GM08714 (cell line): ENCODE measurements around the gene LTBP4.

Experiments
- H3K4me3 ChIP-seq: fragments of 200-500 bp; sonication (Bioruptor generic); 2 replicates; pipeline ENCODE4 v1.5.1; 2014; ENCODE audit warnings: mild to moderate bottlenecking, low read length, inconsistent platforms
- ZNF274 ChIP-seq: IDR thresholded peaks from 2 replicates; pipeline ENCODE4 v1.6.1; 2012; ENCODE audit warnings: mild to moderate bottlenecking, low read depth, low read length

Gene LTBP4

DNA sequence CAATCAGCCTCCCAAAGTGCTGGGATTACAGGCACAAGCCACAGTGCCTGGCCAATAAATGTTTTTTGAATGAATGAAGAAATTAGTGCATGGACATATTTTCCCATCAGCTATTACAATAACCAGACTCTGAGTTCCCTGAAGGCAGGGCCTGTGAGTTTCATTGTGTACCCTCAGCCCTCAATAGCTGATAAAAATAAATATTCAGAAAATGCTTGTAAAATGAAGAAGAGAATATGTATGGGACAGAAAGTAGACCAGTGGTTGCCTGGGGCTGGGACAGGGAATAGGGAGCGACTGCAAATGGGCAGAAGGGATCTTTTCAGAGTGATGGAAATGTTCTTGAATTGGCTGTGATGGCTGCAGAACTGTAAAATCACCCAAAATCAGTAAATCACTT, 60.4 kb downstream of the LTBP4 start:
- no peak for TF ChIP-seq ZNF274
- H3K4me3 ChIP-seq = no peak overlapping the region

- H3K4me3 ChIP-seq = peak overlapping the region; percentile 74
- no peak for TF ChIP-seq ZNF274
Measured at GRCh38 chr19:40662925-40663694, 61.9 kb downstream of the LTBP4 start.

DNA sequence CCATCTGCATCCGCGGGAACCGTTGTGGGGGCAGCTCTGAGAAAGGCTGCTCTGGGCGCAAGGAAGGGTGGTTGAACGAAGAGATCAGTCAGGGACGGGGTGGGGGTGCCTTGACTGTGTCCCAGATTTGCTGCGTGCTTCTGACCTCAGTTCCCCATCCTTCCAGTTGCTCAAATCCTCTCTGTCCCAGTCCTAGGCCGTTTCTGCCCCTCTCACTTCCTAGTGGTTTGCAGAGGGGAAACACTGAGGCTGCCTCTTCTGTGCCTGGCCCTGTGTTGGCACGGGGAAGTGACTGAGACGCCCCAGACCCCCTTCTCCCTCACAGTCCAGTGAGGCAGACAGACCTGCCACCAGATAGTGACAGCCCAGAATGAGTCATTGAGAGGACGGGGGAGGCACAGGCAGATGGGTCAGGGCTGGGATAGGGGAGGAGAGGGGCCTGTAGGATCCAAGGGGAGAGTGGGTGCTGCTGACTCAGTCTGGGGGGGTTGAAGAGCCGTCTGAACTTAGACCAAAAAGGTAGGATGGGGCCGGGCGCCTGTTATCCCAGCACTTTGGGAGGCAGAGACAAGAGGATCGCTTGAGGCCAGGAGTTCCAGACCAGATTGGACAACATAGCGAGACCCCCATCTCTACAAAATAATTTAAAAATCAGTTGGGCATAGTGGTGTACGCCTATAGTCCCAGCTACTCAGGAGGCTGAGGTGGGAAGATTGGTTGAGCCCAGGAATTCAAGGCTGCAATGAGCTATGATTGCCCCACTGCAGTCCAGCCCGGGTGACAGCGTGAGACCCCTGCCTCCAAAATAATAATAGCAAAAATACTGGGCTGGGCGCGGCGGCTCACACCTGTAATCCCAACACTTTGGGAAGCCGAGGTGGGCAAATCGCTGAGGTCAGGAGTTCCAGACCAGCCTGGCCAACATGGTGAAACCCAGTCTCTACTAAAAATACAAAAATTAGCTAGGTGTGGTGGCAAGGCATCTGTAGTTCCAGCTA, 62.8 kb downstream of the LTBP4 start:
- no peak for TF ChIP-seq ZNF274
- peak overlapping the region; percentile 74; the same call in 1 of the 2 replicates for H3K4me3 ChIP-seq

- TF ChIP-seq ZNF274 = no peak
- H3K4me3 ChIP-seq = no peak overlapping the region
Measured at GRCh38 chr19:40666803-40667438, 65.8 kb downstream of the LTBP4 start.

DNA sequence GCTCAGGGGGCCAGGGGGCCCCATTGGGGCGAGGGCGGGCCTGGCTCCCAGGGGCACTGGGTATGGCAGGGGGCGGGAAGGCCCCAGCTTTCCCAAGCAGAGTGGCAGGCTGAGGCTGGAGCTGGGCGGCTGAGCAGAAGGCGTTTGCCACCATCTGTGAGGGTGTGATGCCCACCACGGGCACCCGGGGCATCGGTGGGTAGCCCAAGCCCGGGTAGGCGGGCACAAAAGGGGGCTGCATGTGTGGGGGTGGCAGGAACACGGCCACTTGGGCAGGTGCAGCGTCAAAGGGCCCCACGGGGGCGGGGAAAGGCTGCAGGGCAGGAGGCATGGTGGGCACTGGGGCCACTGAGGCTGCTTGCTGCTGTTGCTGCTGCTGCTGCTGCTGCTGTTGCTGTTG, 66.4 kb downstream of the LTBP4 start:
- TF ChIP-seq ZNF274 = no peak
- no peak overlapping the region for H3K4me3 ChIP-seq

DNA sequence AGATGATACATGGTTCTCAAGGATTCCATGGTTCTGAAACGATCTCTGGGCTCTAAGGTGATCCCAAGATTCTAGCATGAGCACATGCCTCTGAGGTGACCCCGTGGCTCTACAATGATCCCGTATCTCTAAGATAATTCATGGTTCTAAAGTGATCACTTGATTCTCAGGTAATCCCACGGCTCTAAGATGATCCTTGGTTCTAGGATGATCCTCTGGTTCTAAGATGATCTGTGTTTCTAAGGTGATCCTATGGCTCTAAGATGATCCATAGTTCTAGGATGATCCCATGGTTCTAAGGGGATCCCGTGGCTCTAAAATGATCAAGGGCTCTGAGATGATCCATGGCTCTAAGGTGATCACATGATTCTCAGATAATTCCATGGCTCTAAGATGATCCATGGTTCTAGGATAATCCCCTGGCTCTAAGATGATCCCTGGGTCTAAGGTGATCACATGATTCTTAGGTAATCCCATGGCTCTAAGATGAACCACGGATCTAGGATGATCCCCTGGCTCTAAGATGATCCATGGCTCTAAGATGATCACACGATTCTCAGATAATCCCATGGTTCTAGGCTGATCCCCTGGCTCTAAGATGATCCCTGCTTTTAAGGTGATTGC, 67.9 kb downstream of the LTBP4 start:
- no peak overlapping the region for H3K4me3 ChIP-seq
- no peak for TF ChIP-seq ZNF274

GRCh38 chr19:40671404-40671803, 70.2 kb downstream of the LTBP4 start:
- TF ChIP-seq ZNF274 = no peak

DNA sequence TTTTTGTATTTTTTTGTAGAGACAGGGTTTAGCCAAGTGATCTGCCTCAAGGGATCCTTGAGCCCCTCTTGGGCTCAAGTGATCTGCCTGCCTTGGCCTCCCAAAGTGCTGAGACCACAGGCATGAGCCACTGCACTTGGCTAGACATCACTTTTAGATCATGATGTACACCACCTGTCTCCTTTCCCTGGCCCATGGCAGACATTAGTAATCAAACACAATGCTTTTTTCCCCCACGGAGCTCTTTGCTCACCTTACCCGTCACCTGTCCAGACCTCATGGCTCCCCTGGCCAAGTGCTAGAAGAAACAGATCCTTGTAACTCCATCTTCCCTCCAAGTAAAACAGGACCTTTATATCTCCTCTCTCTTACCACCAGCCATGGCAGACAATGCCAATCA, 70.9 kb downstream of the LTBP4 start:
- TF ChIP-seq ZNF274 = no peak
- no peak overlapping the region for H3K4me3 ChIP-seq

More at GRCh38 chr19:40671404-40671803, 70.2 kb downstream of the LTBP4 start:
- H3K4me3 ChIP-seq = no peak overlapping the region

DNA sequence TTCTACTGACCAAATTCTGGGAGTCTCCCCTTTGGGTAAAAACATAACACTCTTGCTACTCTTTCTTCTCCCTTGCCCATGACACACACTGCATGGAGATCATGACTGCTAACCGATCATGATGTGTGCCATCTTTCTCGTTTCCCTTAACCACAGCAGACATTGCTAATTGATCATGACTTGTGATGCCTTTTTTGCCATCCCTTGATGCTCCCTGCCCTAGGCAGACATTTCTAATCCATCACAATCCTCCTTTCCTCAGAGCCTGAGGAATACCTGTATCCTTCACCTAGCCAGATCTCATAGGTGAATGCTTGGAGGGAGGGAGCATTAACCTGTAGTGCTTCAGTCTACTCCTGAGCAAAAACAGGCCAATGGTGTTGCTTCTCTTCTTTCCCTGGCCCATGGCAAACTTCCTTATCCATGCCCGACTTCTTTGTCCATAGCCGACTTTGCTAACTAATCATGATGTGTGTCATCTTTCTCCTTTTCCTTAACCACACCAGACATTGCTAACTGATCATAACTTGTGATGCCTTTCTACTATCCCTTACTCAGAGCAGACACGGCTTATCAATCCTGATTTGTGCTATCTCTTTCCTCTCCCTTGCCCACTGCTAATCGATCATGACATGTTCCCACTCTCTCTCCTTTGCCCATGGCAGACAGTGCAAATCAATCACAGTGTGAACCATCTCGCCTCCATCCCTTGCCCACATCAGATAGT, 71.6 kb downstream of the LTBP4 start:
- no peak for TF ChIP-seq ZNF274
- H3K4me3 ChIP-seq = no peak overlapping the region

- TF ChIP-seq ZNF274 = no peak
- no peak overlapping the region for H3K4me3 ChIP-seq
Measured at GRCh38 chr19:40673397-40673796, 72.2 kb downstream of the LTBP4 start.

GRCh38 chr19:40674291-40674690, 73.1 kb downstream of the LTBP4 start:
- no peak for TF ChIP-seq ZNF274
- H3K4me3 ChIP-seq = no peak overlapping the region

DNA sequence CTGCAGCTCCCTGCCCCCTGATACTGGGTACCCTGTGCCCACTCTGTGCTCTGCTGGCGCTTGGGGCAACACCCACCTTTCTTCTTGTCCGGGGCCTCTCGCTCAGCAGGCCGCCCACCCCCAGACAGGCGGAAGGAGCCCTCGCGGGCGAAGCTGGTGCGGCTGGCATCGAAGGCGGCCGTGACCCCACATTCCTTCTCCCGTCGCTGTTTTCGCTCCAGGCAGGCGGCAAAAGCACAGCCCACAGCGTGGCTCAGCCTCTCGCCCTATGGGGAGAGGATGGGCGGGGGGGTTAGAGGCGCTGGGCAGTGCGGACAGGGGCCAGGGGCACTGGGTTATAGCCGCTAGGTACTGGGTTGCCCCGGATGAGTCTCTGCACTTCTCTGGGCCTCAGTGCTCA, 76.0 kb downstream of the LTBP4 start:
- H3K4me3 ChIP-seq = no peak overlapping the region
- no peak for TF ChIP-seq ZNF274
